B cell (primary cell): ENCODE measurements around the gene KIF14. TPM values are rescaled to one million over a fixed set of nuclear protein-coding genes. Genes with fewer than 3 reads are reported as not detected.
"Not testable (repeated sequence)": the region's sequence is repeated elsewhere in the genome, so short reads cannot be mapped to it uniquely, and the experiment has no call there.

ENCODE experiments used
- ATAC-seq: fragments of 200-7000 bp; cut with Tn5 transposase; one replicate; pipeline ENCODE4 v1.10.0; 2021; ENCODE audit warnings: low read depth, mild to moderate bottlenecking, moderate number of reproducible peaks, moderate library complexity
- CTCF ChIA-PET: fragments of 350-600 bp; sonication (Branson Sonifier 250); formaldehyde crosslinking; loops from one replicate; lab custom pipeline; 2021; ENCODE audit warnings: antibody characterized with exemption, inconsistent platforms; lab: Charles Lee
- POLR2A ChIA-PET: fragments of 350-600 bp; sonication (Branson Sonifier 250); formaldehyde crosslinking; loops from one replicate; lab custom pipeline; 2021; ENCODE audit warnings: antibody characterized with exemption; lab: Charles Lee
- DNase-seq: peaks from one replicate; pipeline ENCODE4 v3.0.0; 2013
- H2AFZ ChIP-seq: 2 replicates; pipeline ENCODE4 v1.6.1; 2012; ENCODE audit warnings: mild to moderate bottlenecking, low read depth, low read length; ENCODE audit not compliant: insufficient read depth, poor library complexity, severe bottlenecking
- H3K27ac ChIP-seq, 2 donors: 1 replicate in 1 of 2; 2 replicates in 1 of 2; pipeline ENCODE4 v1.5.1; 2012 to 2013; ENCODE audit warnings: low read length in 2 of 2, mild to moderate bottlenecking in 2 of 2, moderate library complexity in 1 of 2
- H3K27me3 ChIP-seq, 4 experiments: fragments of 200-600 bp in 1 of 4; sonication (generic) in 1 of 4; replicated peaks in 1 of 4; 1 replicate in 2 of 4; 2 replicates in 2 of 4; pipeline versions ENCODE4 v1.6.1 to v1.7.0; 2013 to 2016; ENCODE audit warnings: low read length in 3 of 4, mild to moderate bottlenecking in 2 of 4, mixed read lengths in 1 of 4, moderate library complexity in 1 of 4; ENCODE audit not compliant: insufficient read depth in 4 of 4, control insufficient read depth in 3 of 4; ENCODE audit errors: control extremely low read depth in 1 of 4
- H3K36me3 ChIP-seq, 2 experiments: replicated peaks in 1 of 2; 1 replicate in 1 of 2; 2 replicates in 1 of 2; pipeline versions ENCODE4 v1.6.1 to v1.7.1; 2013; ENCODE audit warnings: low read length in 1 of 2; ENCODE audit not compliant: insufficient read depth in 2 of 2, control insufficient read depth in 1 of 2; ENCODE audit errors: control extremely low read depth in 1 of 2, extremely low read depth in 1 of 2
- H3K4me1 ChIP-seq, 2 donors: fragments of 200-600 bp in 1 of 2; sonication (generic) in 1 of 2; 1 replicate in 1 of 2; 2 replicates in 1 of 2; pipeline versions ENCODE4 v1.5.1 to v1.6.1; 2013 to 2017; ENCODE audit warnings: low read length in 2 of 2; ENCODE audit not compliant: control insufficient read depth in 2 of 2, insufficient read depth in 2 of 2
- H3K4me2 ChIP-seq: replicated peaks from 2 replicates; pipeline ENCODE3; 2012; ENCODE audit warnings: mild to moderate bottlenecking, low read depth, low read length; ENCODE audit not compliant: poor library complexity, severe bottlenecking
- H3K4me3 ChIP-seq, 5 experiments: fragments of 200-600 bp in 1 of 5; sonication (generic) in 1 of 5; 1 replicate in 3 of 5; 2 replicates in 2 of 5; pipeline versions ENCODE4 v1.5.1 to v1.7.0; 2011 to 2016; ENCODE audit warnings: low read length in 4 of 5, mild to moderate bottlenecking in 4 of 5, low read depth in 2 of 5, control low read depth in 1 of 5, moderate library complexity in 1 of 5; ENCODE audit not compliant: insufficient read depth in 1 of 5; ENCODE audit errors: control extremely low read depth in 1 of 5, extremely low read depth in 1 of 5
- H3K79me2 ChIP-seq: fragments of 200-600 bp; sonication (generic); one replicate; pipeline ENCODE4 v1.6.0; 2016; ENCODE audit warnings: low read length; ENCODE audit not compliant: control insufficient read depth, insufficient read depth
- H3K9ac ChIP-seq: fragments of 200-600 bp; sonication (generic); 2 replicates; pipeline ENCODE4 v1.6.1; 2017; ENCODE audit warnings: mild to moderate bottlenecking, low read length, moderate library complexity
- H3K9me3 ChIP-seq, 3 donors: one replicate each; pipeline versions ENCODE4 v1.6.1 to v1.7.1; 2013; ENCODE audit warnings: low read length in 2 of 3; ENCODE audit not compliant: control insufficient read depth in 2 of 3, insufficient read depth in 1 of 3; ENCODE audit errors: control extremely low read depth in 1 of 3
- H4K20me1 ChIP-seq: 2 replicates; pipeline ENCODE4 v1.6.0; 2012; ENCODE audit warnings: mild to moderate bottlenecking, low read length; ENCODE audit not compliant: insufficient read depth, control insufficient read depth, poor library complexity, severe bottlenecking
- H3K27ac Mint-ChIP-seq: one replicate; pipeline ENCODE4 v1.8.0; 2021; ENCODE audit warnings: mixed read lengths
- H3K27me3 Mint-ChIP-seq: one replicate; pipeline ENCODE4 v1.8.0; 2021; ENCODE audit warnings: mixed read lengths
- H3K4me1 Mint-ChIP-seq: one replicate; pipeline ENCODE4 v1.8.0; 2021; ENCODE audit warnings: mixed read lengths
- H3K4me3 Mint-ChIP-seq: one replicate; pipeline ENCODE4 v1.8.0; 2021; ENCODE audit warnings: mixed read lengths
- H3K9me3 Mint-ChIP-seq: one replicate; pipeline ENCODE4 v1.8.0; 2022; ENCODE audit warnings: mixed read lengths; ENCODE audit not compliant: insufficient read depth
- CTCF ChIP-seq: fragments of 200-600 bp; IDR thresholded peaks from one replicate; pipeline ENCODE4 v1.8.0; 2022; ENCODE audit warnings: antibody characterized with exemption, mild to moderate bottlenecking
- EZH2 ChIP-seq: IDR thresholded peaks from 2 replicates; pipeline ENCODE4 v1.6.1; 2012; ENCODE audit warnings: borderline replicate concordance, low read depth, mild to moderate bottlenecking, moderate library complexity, low read length; ENCODE audit not compliant: insufficient read depth, poor library complexity, severe bottlenecking
- WGBS: methylation state at CpG from one replicate; pipeline ENCODE4 v1.1.5; 2013; ENCODE audit warnings: missing lambda C conversion rate; ENCODE audit not compliant: insufficient coverage; 5-methylcytosine and 5-hydroxymethylcytosine counted together
- intact Hi-C: fragments of 100-400 bp; cut with micrococcal nuclease; formaldehyde crosslinking; loops from one replicate; pipeline ENCODE4 v1.10.0; 2022
- polyA plus RNA-seq: library from polyadenylated mRNA; depleted of rRNA; stranded (reverse); fragments of >200 nt; gene quantifications from 2 replicates; pipeline ENCODE4 v1.2.3, GENCODE V29; 2012
- total RNA-seq, 2 donors: library from RNA; stranded (reverse); fragments of 120-200 nt in 1 of 2; gene quantifications; 1 replicate in 1 of 2; 2 replicates in 1 of 2; pipeline versions ENCODE4 v1.2.3 to v1.2.4, GENCODE V29; 2013 to 2022

The KIF14 gene
- total and polyA plus RNA-seq, 2 donors (not counting 1 experiment from before 2014, with no cell fraction given), result 0.01 to 0.15 TPM

DNA sequence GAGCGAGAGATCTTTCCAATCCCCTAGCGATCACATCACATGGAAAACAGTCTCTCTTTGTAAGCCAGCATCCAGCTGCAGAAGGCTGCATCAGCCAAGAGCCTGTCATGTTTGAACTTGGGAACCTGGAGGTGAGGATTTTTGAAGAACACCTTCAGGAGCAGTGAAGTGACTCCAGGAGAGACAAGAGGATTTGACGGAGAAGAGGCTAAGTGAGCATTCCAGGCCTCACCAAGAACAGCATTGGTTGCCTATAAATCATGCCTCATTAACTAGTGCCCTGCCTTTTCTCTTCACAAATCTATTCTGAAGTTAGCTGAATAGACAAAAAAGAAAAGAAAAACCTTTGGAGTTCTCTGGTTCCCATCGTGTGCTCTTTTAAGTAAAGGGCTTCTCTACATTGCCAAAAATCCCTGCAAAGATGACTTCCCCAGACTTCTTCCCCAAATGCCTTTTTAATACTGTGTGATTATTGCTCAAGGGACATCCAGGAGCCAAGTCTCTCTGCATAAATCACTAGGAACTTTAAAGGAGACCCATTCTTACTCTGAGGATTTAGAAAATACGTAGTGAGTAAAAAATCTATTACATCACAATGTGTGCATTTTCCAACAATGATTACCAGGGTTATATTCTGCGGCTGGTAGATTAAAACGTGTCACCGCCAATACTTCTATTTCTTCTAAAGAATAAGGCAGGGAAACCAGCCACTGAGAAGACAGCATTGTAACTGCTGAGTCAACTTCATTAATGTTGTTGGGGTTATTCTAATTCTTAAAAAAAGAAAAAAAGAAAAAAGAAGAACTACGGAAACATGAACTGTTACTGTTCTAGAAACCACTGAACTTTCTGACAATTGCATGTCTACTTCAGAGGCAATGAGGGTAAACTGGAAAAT, 95.2 kb downstream of the KIF14 start:
- no peaks in the 10 kb centered on the region for H3K79me2 ChIP-seq
- no peak overlapping the region for H3K27ac Mint-ChIP-seq
- peaks cover 3 to 7% of the 10 kb centered on the region in 2 donors for H3K4me1 ChIP-seq
- no peaks in the 10 kb centered on the region for H3K36me3 ChIP-seq
- POLR2A ChIA-PET, result no interaction called here
- H3K9me3 Mint-ChIP-seq, result no peaks in the 10 kb centered on the region
- H3K27ac ChIP-seq, result no peak overlapping the region
- no peak overlapping the region for H3K9ac ChIP-seq
- DNase-seq, result no peak
- CTCF ChIA-PET, result interaction anchor here (2.3 kb wide), 1 partner anchor 15 kb away, joined by 9 read pairs; no protein-coding TSS in a partner anchor
- peaks cover 0 to 1% (median 0%) of the 10 kb centered on the region in 4 experiments for H3K27me3 ChIP-seq
- H4K20me1 ChIP-seq, result no peaks in the 10 kb centered on the region
- H3K4me3 ChIP-seq, result no peak overlapping the region
- intact Hi-C loops, result no loop called here
- no peaks in the 10 kb centered on the region for H3K27me3 Mint-ChIP-seq
- H3K9me3 ChIP-seq, result no peaks in the 10 kb centered on the region
- TF ChIP-seq EZH2 (no peak), CTCF (no peak)
- H3K4me1 Mint-ChIP-seq, result peaks cover 15% of the 10 kb centered on the region
- H2AFZ ChIP-seq, result no peak overlapping the region
- WGBS, result 100% methylated on average over 2 of the region's 9 CpGs
- no peak overlapping the region for H3K4me2 ChIP-seq
- ATAC-seq, result no peak
- H3K4me3 Mint-ChIP-seq, result no peak overlapping the region

DNA sequence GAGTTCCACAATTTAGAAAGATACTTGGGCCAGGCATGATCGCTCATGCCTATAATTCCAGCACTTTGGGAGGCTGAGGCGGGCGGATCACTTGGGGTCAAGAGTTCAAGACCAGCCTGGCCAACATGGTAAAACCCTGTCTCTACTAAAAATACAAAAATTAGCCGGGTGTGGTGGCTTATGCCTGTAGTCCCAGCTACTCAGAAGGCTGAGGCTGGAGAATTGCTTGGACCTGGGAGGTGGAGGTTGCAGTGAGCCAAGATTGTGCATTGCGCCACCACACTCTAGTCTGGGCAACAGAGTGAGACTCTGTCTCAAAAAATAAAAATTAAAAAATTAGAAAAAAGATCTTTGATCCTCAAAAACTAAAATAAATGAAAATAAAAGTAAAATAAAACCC, 96.0 kb downstream of the KIF14 start:
- H3K4me1 Mint-ChIP-seq, result peaks cover 15% of the 10 kb centered on the region
- CTCF ChIA-PET, H3K36me3 ChIP-seq, H4K20me1 ChIP-seq, H2AFZ ChIP-seq, H3K4me2 ChIP-seq, ATAC-seq, H3K27me3 ChIP-seq, H3K9me3 ChIP-seq, H3K4me3 ChIP-seq, H3K4me1 ChIP-seq, DNase-seq, POLR2A ChIA-PET, H3K27ac Mint-ChIP-seq, H3K4me3 Mint-ChIP-seq, H3K27me3 Mint-ChIP-seq, H3K9me3 Mint-ChIP-seq, intact Hi-C loops, H3K79me2 ChIP-seq, H3K27ac ChIP-seq, H3K9ac ChIP-seq: not testable (repeated sequence)
- no CpG with 5 or more reads among the region's 5 CpGs for WGBS
